IMR-90 (cell line): Measurements from ENCODE around the gene GINS1. TPM values are rescaled to one million over a fixed set of nuclear protein-coding genes. Genes with fewer than 3 reads are reported as not detected.

Source experiments
- ATAC-seq: fragments of 200-7000 bp; cut with Tn5 transposase; 2 replicates; pipeline ENCODE4 v1.9.1; 2020; ENCODE audit warnings: low read depth, mild to moderate bottlenecking, moderate library complexity
- BruUV-seq: library from RNA; stranded (reverse); fragments of 400-500 nt; replicated peaks from 2 replicates; lab custom pipeline; 2021; lab: Mats Ljungman, UMichigan
- CTCF ChIA-PET: fragments of 300-600 bp; formaldehyde crosslinking; extraction: SDS; loops from one replicate; lab custom pipeline; 2021; ENCODE audit warnings: antibody characterized with exemption; lab: Yijun Ruan, JAX
- POLR2A ChIA-PET: fragments of 300-600 bp; sonication (Branson Sonifier 250); formaldehyde crosslinking; loops from one replicate; lab custom pipeline; 2022; ENCODE audit warnings: antibody characterized with exemption; ENCODE audit not compliant: unreplicated experiment; lab: Charles Lee
- DNase-seq: peaks from one replicate; pipeline ENCODE4 v3.0.0; 2013
- H2AFZ ChIP-seq: replicated peaks from 2 replicates; pipeline ENCODE3; 2013; ENCODE audit warnings: low read length, mild to moderate bottlenecking; ENCODE audit not compliant: poor library complexity
- H2AK5ac ChIP-seq: 2 replicates; pipeline ENCODE4 v1.6.1; 2013; ENCODE audit warnings: low read depth, low read length, inconsistent platforms
- H2AK9ac ChIP-seq: replicated peaks from 2 replicates; pipeline ENCODE3; 2013; ENCODE audit warnings: mild to moderate bottlenecking, low read depth, low read length, moderate library complexity; ENCODE audit not compliant: poor library complexity
- H2BK120ac ChIP-seq: 2 replicates; pipeline ENCODE4 v1.6.1; 2013; ENCODE audit warnings: low read depth, low read length, inconsistent platforms
- H2BK15ac ChIP-seq: 3 replicates; pipeline ENCODE4 v1.6.1; 2013; ENCODE audit warnings: low read depth, low read length, inconsistent platforms
- H2BK20ac ChIP-seq: 2 replicates; pipeline ENCODE4 v1.6.1; 2013; ENCODE audit warnings: low read depth, mild to moderate bottlenecking, inconsistent platforms, low read length, moderate library complexity
- H2BK5ac ChIP-seq: 2 replicates; pipeline ENCODE4 v1.6.1; 2013; ENCODE audit warnings: mild to moderate bottlenecking, low read depth, low read length, inconsistent platforms; ENCODE audit not compliant: poor library complexity, severe bottlenecking
- H3K14ac ChIP-seq: replicated peaks from 2 replicates; pipeline ENCODE4 v1.6.1; 2013; ENCODE audit warnings: low read depth, low read length, inconsistent platforms
- H3K18ac ChIP-seq: 2 replicates; pipeline ENCODE4 v1.6.1; 2013; ENCODE audit warnings: low read depth, low read length, control low read depth
- H3K23ac ChIP-seq: 2 replicates; pipeline ENCODE4 v1.6.1; 2013; ENCODE audit warnings: low read depth, low read length, inconsistent platforms
- H3K27ac ChIP-seq: 2 replicates; pipeline ENCODE4 v1.5.1; 2013; ENCODE audit warnings: mild to moderate bottlenecking, control low read depth, low read length; ENCODE audit not compliant: insufficient read depth
- H3K27me3 ChIP-seq: 2 replicates; pipeline ENCODE4 v1.6.1; 2013; ENCODE audit warnings: low read length; ENCODE audit not compliant: control insufficient read depth, insufficient read depth
- H3K36me3 ChIP-seq: 2 replicates; pipeline ENCODE4 v1.6.1; 2013; ENCODE audit warnings: low read length, mixed read lengths; ENCODE audit not compliant: control insufficient read depth, insufficient read depth
- H3K4ac ChIP-seq: 2 replicates; pipeline ENCODE4 v1.6.1; 2013; ENCODE audit warnings: low read depth, low read length, inconsistent platforms
- H3K4me1 ChIP-seq: 2 replicates; pipeline ENCODE4 v1.6.1; 2013; ENCODE audit warnings: low read length, mixed read lengths; ENCODE audit not compliant: control insufficient read depth, insufficient read depth
- H3K4me2 ChIP-seq: 2 replicates; pipeline ENCODE4 v1.6.1; 2013; ENCODE audit warnings: low read depth, mild to moderate bottlenecking, control low read depth, low read length, moderate library complexity
- H3K4me3 ChIP-seq: 2 replicates; pipeline ENCODE4 v1.5.1; 2013; ENCODE audit warnings: low read depth, mild to moderate bottlenecking, control low read depth, low read length, moderate library complexity; ENCODE audit not compliant: insufficient read depth
- H3K56ac ChIP-seq: 2 replicates; pipeline ENCODE4 v1.6.1; 2013; ENCODE audit warnings: low read length, inconsistent platforms; ENCODE audit not compliant: insufficient read depth; ENCODE audit errors: extremely low read depth
- H3K79me1 ChIP-seq, 2 experiments: 2 replicates each; pipeline ENCODE4 v1.6.1; 2013; ENCODE audit warnings: low read length in 2 of 2, inconsistent platforms in 1 of 2, low read depth in 1 of 2
- H3K9ac ChIP-seq: 2 replicates; pipeline ENCODE4 v1.6.1; 2013; ENCODE audit warnings: low read depth, low read length, control low read depth
- H3K9me1 ChIP-seq: 2 replicates; pipeline ENCODE4 v1.6.1; 2013; ENCODE audit warnings: low read length, inconsistent platforms; ENCODE audit not compliant: insufficient read depth
- H3K9me3 ChIP-seq: 2 replicates; pipeline ENCODE4 v1.6.1; 2013; ENCODE audit warnings: low read length; ENCODE audit not compliant: control insufficient read depth, insufficient read depth
- H4K20me1 ChIP-seq: 2 replicates; pipeline ENCODE4 v1.6.1; 2013; ENCODE audit warnings: low read length, inconsistent platforms; ENCODE audit not compliant: insufficient read depth
- H4K5ac ChIP-seq: 2 replicates; pipeline ENCODE4 v1.6.1; 2013; ENCODE audit warnings: mild to moderate bottlenecking, low read depth, low read length, control low read depth
- H4K8ac ChIP-seq, 2 experiments: 2 replicates each; pipeline ENCODE4 v1.6.1; 2013; ENCODE audit warnings: low read depth in 2 of 2, low read length in 2 of 2, control low read depth in 1 of 2, inconsistent platforms in 1 of 2
- H4K91ac ChIP-seq: 2 replicates; pipeline ENCODE4 v1.6.1; 2013; ENCODE audit warnings: low read depth, low read length, inconsistent platforms; ENCODE audit not compliant: insufficient read depth
- CEBPB ChIP-seq: IDR thresholded peaks from 2 replicates; pipeline ENCODE4 v1.6.1; 2012; ENCODE audit warnings: low read depth, low read length, improper control_type of control experiment
- CHD1 ChIP-seq: IDR thresholded peaks from 2 replicates; pipeline ENCODE4 v1.6.1; 2012; ENCODE audit warnings: low read depth, low read length, improper control_type of control experiment
- FOS ChIP-seq: fragments of 150-350 bp; IDR thresholded peaks from 2 replicates; pipeline ENCODE4 v1.6.1; 2016; ENCODE audit warnings: low read depth, low read length
- MAFK ChIP-seq: IDR thresholded peaks from 2 replicates; pipeline ENCODE4 v1.6.1; 2012; ENCODE audit warnings: low read depth, low read length, improper control_type of control experiment
- MXI1 ChIP-seq: IDR thresholded peaks from 2 replicates; pipeline ENCODE4 v1.6.1; 2012; ENCODE audit warnings: low read depth, mild to moderate bottlenecking, low read length, moderate library complexity, borderline replicate concordance
- NFE2L2 ChIP-seq: fragments of 150-350 bp; IDR thresholded peaks from 2 replicates; pipeline ENCODE4 v1.6.1; 2016; ENCODE audit warnings: low read depth, mild to moderate bottlenecking, low read length
- POLR2A ChIP-seq: IDR thresholded peaks from 2 replicates; pipeline ENCODE4 v1.6.1; 2012; ENCODE audit warnings: mild to moderate bottlenecking, low read depth, low read length
- RAD21 ChIP-seq: IDR thresholded peaks from 2 replicates; pipeline ENCODE4 v1.6.1; 2012; ENCODE audit warnings: low read length, improper control_type of control experiment
- RCOR1 ChIP-seq: IDR thresholded peaks from 2 replicates; pipeline ENCODE4 v1.6.1; 2012; ENCODE audit warnings: mild to moderate bottlenecking, low read length, improper control_type of control experiment; ENCODE audit not compliant: insufficient replicate concordance
- RFX5 ChIP-seq: IDR thresholded peaks from 2 replicates; pipeline ENCODE4 v1.8.0; 2012; ENCODE audit warnings: low read depth, mild to moderate bottlenecking, low read length, moderate library complexity
- WGBS, 2 experiments: methylation state at CpG; one replicate each; pipeline versions ENCODE4 v1.1.5 to v1.1.7; 2013; ENCODE audit warnings: missing lambda C conversion rate in 2 of 2; ENCODE audit not compliant: insufficient read length in 1 of 2; ENCODE audit errors: extremely low coverage in 2 of 2; 5-methylcytosine and 5-hydroxymethylcytosine counted together
- dilution Hi-C: fragments of 300-500 bp; cut with HindIII; formaldehyde crosslinking; loops from one replicate; pipeline ENCODE4 v1.14.3; 2018; ENCODE audit warnings: low sequenced_read_pairs; ENCODE audit not compliant: unreplicated experiment
- in situ Hi-C: fragments of 300-500 bp; cut with MboI; formaldehyde crosslinking; loops from 3 replicates; pipeline ENCODE4 v1.14.3; 2019; ENCODE audit warnings: low sequenced_read_pairs, inconsistent platforms, mixed read lengths
- intact Hi-C: fragments of 100-400 bp; cut with micrococcal nuclease; formaldehyde crosslinking; loops from 2 replicates; pipeline ENCODE4 v1.10.0; 2022
- polyA plus RNA-seq, 3 experiments: library from polyadenylated mRNA; depleted of rRNA; stranded (reverse); fragments of >200 nt; gene quantifications; 2 replicates each; pipeline ENCODE4 v1.2.3, GENCODE V29; 2012; ENCODE audit warnings: low replicate concordance in 1 of 3
- total RNA-seq: library from RNA; depleted of rRNA; stranded (reverse); fragments of >200 nt; gene quantifications from 2 replicates; pipeline ENCODE4 v1.2.3, GENCODE V29; 2012
- TF ChIP-seq, protein P1 (sequence below): conservative IDR thresholded peaks from 2 replicates; pipeline ENCODE4 v1.5.1; 2012; ENCODE audit warnings: mild to moderate bottlenecking, low read depth, low read length, improper control_type of control experiment

Gene GINS1
- total and polyA plus RNA-seq, 2 of the 4 experiments (the other 2 are of a cell fraction), result 4.9 to 6.6 TPM

DNA sequence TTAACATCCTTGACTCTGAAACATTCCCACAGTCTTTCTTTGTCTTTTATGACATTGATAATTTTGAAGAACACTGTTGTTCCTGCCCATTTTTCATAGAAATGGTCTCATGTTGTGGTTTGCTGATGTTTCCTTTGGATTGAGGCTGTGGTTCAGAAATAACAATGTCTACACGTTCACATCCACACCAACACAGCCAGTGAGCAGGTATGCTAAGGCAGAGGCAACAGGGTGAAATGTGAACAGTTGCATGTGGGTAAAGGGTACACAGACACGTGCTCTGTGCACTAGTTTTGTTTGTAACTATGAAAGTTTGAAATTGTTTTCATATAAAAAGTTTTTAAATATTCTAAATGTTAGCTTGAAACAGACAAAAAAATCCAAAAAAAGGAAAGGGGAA, 78.4 kb downstream of the GINS1 start:
- H3K56ac ChIP-seq, result no peak overlapping the region
- H3K79me1 ChIP-seq, result no peaks in the 10 kb centered on the region
- no peak overlapping the region for H2AFZ ChIP-seq
- no peak overlapping the region for H3K4me3 ChIP-seq
- H3K14ac ChIP-seq, result no peak overlapping the region
- in situ Hi-C loops (no loop called here), intact Hi-C loops (loop anchor here (5.0 to 10.0 kb wide), 2 partner anchors 109 to 136 kb away; partner anchors contain the start of gene NANP), dilution Hi-C loops (no loop called here)
- no peak overlapping the region for H2AK5ac ChIP-seq
- H2BK5ac ChIP-seq, result no peak overlapping the region
- H2AK9ac ChIP-seq, result no peak overlapping the region
- WGBS, 2 experiments, result no CpG with 5 or more reads among the region's 2 CpGs
- H4K8ac ChIP-seq, result no peak overlapping the region
- TF ChIP-seq, protein P1, sequence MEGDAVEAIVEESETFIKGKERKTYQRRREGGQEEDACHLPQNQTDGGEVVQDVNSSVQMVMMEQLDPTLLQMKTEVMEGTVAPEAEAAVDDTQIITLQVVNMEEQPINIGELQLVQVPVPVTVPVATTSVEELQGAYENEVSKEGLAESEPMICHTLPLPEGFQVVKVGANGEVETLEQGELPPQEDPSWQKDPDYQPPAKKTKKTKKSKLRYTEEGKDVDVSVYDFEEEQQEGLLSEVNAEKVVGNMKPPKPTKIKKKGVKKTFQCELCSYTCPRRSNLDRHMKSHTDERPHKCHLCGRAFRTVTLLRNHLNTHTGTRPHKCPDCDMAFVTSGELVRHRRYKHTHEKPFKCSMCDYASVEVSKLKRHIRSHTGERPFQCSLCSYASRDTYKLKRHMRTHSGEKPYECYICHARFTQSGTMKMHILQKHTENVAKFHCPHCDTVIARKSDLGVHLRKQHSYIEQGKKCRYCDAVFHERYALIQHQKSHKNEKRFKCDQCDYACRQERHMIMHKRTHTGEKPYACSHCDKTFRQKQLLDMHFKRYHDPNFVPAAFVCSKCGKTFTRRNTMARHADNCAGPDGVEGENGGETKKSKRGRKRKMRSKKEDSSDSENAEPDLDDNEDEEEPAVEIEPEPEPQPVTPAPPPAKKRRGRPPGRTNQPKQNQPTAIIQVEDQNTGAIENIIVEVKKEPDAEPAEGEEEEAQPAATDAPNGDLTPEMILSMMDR, result no peak
- no peak for TF ChIP-seq NFE2L2
- TF ChIP-seq RAD21, result no peak
- TF ChIP-seq POLR2A, result no peak
- no peak for TF ChIP-seq MXI1
- no peak for TF ChIP-seq CEBPB
- no peak for TF ChIP-seq MAFK
- no peak for TF ChIP-seq RCOR1
- no peak for TF ChIP-seq FOS
- TF ChIP-seq CHD1, result no peak
- no peak for TF ChIP-seq RFX5
- H3K9ac ChIP-seq, result no peak overlapping the region
- POLR2A ChIA-PET, result no interaction called here
- no peaks in the 10 kb centered on the region for H3K9me1 ChIP-seq
- ATAC-seq (no peak), DNase-seq (no peak)
- no peak overlapping the region for H3K18ac ChIP-seq
- CTCF ChIA-PET, result no interaction called here
- no peaks in the 10 kb centered on the region for H3K27me3 ChIP-seq
- peaks cover 3% of the 10 kb centered on the region for H3K4me1 ChIP-seq
- no peak overlapping the region for H2BK120ac ChIP-seq
- no peak overlapping the region for H2BK15ac ChIP-seq
- no peak overlapping the region for H2BK20ac ChIP-seq
- no peak overlapping the region for H3K23ac ChIP-seq
- no peaks in the 10 kb centered on the region for H4K20me1 ChIP-seq
- no peak overlapping the region for H4K91ac ChIP-seq
- H3K4ac ChIP-seq, result no peak overlapping the region
- H3K36me3 ChIP-seq, result peaks cover 33% of the 10 kb centered on the region
- H3K9me3 ChIP-seq, result no peaks in the 10 kb centered on the region
- H3K27ac ChIP-seq, result no peak overlapping the region
- no TSS peak for BruUV-seq
- no peak overlapping the region for H3K4me2 ChIP-seq
- H4K5ac ChIP-seq, result no peak overlapping the region
